Right lobe of liver (tissue), 6 donors: ENCODE results near the gene ANKRD13B. TPM values are rescaled to one million over a fixed set of nuclear protein-coding genes. Genes with fewer than 3 reads are reported as not detected.

Experiments used
- ATAC-seq, 4 donors: fragments of 200-7000 bp; cut with Tn5 transposase; one replicate each; pipeline ENCODE4 v1.9.1; 2020; ENCODE audit warnings: mild to moderate bottlenecking in 4 of 4, moderate library complexity in 4 of 4
- DNase-seq, 3 donors: peaks; one replicate each; pipeline ENCODE4 v3.0.0-alpha.2; 2020
- H3K27ac ChIP-seq, 3 donors: fragments of 200-600 bp; one replicate each; pipeline ENCODE4 v1.8.0; 2022
- H3K27me3 ChIP-seq, 2 donors: fragments of 200-600 bp; one replicate each; pipeline ENCODE4 v1.8.0; 2022
- H3K36me3 ChIP-seq, 4 donors: fragments of 200-600 bp; sonication (generic) in 1 of 4; one replicate each; pipeline versions ENCODE4 v1.5.1 to v1.8.0; 2017 to 2022; ENCODE audit warnings: control low read depth in 1 of 4
- H3K4me1 ChIP-seq, 4 donors: fragments of 200-600 bp; sonication (generic) in 1 of 4; one replicate each; pipeline versions ENCODE4 v1.5.1 to v1.8.0; 2017 to 2022; ENCODE audit warnings: control low read depth in 1 of 4
- H3K4me3 ChIP-seq, 3 donors: fragments of 200-600 bp; one replicate each; pipeline ENCODE4 v1.8.0; 2022
- H3K9me3 ChIP-seq, 4 donors: fragments of 200-600 bp; sonication (generic) in 1 of 4; one replicate each; pipeline versions ENCODE4 v1.5.1 to v1.8.0; 2017 to 2022; ENCODE audit warnings: control low read depth in 1 of 4
- POLR2A ChIP-seq: fragments of 450-650 bp; IDR thresholded peaks from one replicate; pipeline ENCODE4 v1.6.1; 2017; ENCODE audit warnings: antibody characterized with exemption, mild to moderate bottlenecking
- WGBS: methylation state at CpG from one replicate; pipeline ENCODE4 v1.1.6; 2018; ENCODE audit warnings: low coverage, low lambda C conversion rate; ENCODE audit not compliant: insufficient coverage; ENCODE audit errors: missing lambda C conversion rate; 5-methylcytosine and 5-hydroxymethylcytosine counted together
- intact Hi-C, 2 donors: fragments of 100-400 bp; cut with DNase I; formaldehyde crosslinking; loops; one replicate each; pipeline versions ENCODE4 v1.11.2 to v1.14.1; 2022
- long read RNA-seq: library from polyadenylated mRNA; unstranded; transcript quantifications from one replicate; pipeline ENCODE4 v2.0.0, GENCODE V29; 2019
- total RNA-seq, 6 experiments: library from RNA; depleted of rRNA in 2 of 6; stranded (reverse); fragments of >200 nt in 2 of 6; fragmentation: NEBNext Ultra II Directional in 3 of 6; extraction: Animal tissue kit (Norgen Biotek cat#: 25700) in 3 of 6; gene quantifications; one replicate each; pipeline versions ENCODE4 v1.1.0 to v1.2.4, GENCODE V29; 2016 to 2023
- TF ChIP-seq, protein P1 (sequence below), 4 donors: fragments of 200-600 bp in 3 of 4; fragments of 450-650 bp in 1 of 4; IDR thresholded peaks; one replicate each; pipeline versions ENCODE4 v1.5.1 to v1.8.0; 2016 to 2022; ENCODE audit warnings: antibody characterized with exemption in 4 of 4, mild to moderate bottlenecking in 2 of 4
- donor health status: DM: no; HTN: yes; CAD: no.
- donor health status: DM: no; HTN: no; CAD: no.
- donor health status: DM: no; HTN: no; CAD: no.
- donor health status: DM: no; HTN: yes; CAD: no.
- donor health status: DM: no; HTN: yes; CAD: no.

ANKRD13B gene
- total RNA-seq: 1 to 10 TPM in 1 of 6 experiments, under 1 TPM in 5; 0.37 to 1.6 (median 0.88) TPM
- long read RNA-seq: 0 reads

DNA sequence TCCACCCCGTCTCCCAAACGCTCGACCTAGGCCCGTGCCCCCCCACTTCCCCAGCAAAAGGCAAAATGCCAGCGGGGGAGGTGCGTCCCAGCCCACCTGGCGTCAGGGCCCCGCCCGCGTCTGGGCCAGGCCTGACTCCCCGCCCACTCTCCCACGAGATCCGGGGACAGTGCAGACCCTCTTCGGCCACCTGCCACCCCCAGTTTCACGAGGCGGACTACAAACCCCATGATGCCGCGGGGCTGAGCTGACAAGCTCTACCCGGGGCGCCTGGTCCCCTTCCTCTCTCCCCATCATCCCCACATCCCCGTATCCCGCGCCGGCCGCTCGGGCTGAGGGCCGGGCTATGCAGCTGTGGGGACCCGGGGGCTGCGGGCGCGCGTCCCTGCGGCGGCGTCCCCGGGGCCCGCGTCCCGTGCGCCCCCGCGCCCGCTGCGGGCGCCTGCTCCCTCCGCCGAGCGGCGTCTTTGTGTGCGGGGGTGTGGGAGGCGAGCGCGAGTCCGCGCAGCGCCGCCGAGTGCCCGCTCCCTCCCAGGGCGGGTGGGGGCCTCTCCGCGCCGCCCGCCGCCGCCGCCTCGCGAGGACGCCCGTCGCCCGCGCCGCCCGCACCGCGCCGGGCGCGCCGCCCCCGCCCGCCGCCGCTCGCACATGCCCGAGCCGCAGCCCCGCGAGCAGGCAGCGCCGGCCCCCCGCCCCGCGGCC, at the start of gene ANKRD13B:
Gene ANKRD13B, plus strand, starts transcription at position 283 of the 702 bp plus-strand sequence. CDS start 490 bp downstream, outside the sequence.
- TF ChIP-seq POLR2A: no peak
- TF ChIP-seq, protein P1, sequence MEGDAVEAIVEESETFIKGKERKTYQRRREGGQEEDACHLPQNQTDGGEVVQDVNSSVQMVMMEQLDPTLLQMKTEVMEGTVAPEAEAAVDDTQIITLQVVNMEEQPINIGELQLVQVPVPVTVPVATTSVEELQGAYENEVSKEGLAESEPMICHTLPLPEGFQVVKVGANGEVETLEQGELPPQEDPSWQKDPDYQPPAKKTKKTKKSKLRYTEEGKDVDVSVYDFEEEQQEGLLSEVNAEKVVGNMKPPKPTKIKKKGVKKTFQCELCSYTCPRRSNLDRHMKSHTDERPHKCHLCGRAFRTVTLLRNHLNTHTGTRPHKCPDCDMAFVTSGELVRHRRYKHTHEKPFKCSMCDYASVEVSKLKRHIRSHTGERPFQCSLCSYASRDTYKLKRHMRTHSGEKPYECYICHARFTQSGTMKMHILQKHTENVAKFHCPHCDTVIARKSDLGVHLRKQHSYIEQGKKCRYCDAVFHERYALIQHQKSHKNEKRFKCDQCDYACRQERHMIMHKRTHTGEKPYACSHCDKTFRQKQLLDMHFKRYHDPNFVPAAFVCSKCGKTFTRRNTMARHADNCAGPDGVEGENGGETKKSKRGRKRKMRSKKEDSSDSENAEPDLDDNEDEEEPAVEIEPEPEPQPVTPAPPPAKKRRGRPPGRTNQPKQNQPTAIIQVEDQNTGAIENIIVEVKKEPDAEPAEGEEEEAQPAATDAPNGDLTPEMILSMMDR (IDR thresholded peaks at IDR 0.05): no peak
- Histone ChIP-seq H3K36me3 (no peaks in the 10 kb centered on the region), H3K4me3 (peak within 1 kb of the TSS; percentile 42 to 58 (median 48)), H3K4me1 (peaks cover 0 to 33% (median 16%) of the 10 kb centered on the region in 4 donors), H3K27me3 (no peaks in the 10 kb centered on the region), H3K27ac (no peak within 1 kb of the TSS), H3K9me3 (no peaks in the 10 kb centered on the region)
- WGBS: 3% methylated on average over 6 of the region's 96 CpGs
- ATAC-seq: no peak
- DNase-seq: peak in 1 of 3 donors; percentile 57
- intact Hi-C loops: no loop called here

DNA sequence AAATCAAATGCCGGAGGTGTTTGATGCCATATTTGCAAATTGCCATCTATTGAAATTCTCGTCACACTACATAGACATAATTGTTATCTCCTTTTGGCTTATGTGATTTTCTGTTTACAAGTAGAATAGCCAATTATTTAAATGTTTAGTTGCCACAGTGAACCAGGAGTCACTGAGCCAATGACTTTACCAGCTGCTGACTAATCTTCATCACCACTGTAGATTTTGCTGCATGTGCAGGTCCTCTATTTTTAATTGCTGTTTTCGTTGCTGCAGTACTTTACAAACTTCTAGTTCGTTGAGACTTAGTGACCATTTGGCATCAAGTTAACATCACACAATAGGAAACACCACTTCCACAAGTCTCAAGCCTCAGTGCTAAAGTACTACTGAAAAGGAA, 48.9 kb upstream of the ANKRD13B start:
- H3K9me3 ChIP-seq: no peaks in the 10 kb centered on the region
- H3K27me3 ChIP-seq: no peaks in the 10 kb centered on the region
- intact Hi-C loops: no loop called here
- peaks cover 0 to 7% (median under 1%) of the 10 kb centered on the region in 4 donors for H3K36me3 ChIP-seq
- no peak overlapping the region for H3K4me3 ChIP-seq
- ATAC-seq (no peak), DNase-seq (no peak)
- no peak overlapping the region for H3K27ac ChIP-seq
- H3K4me1 ChIP-seq: peaks cover 0 to 13% (median 3%) of the 10 kb centered on the region in 4 donors
- WGBS: 90% methylated on average over 4 of the region's 4 CpGs
- TF ChIP-seq POLR2A: no peak
- TF ChIP-seq, protein P1 (IDR thresholded peaks at IDR 0.05): no peak

DNA sequence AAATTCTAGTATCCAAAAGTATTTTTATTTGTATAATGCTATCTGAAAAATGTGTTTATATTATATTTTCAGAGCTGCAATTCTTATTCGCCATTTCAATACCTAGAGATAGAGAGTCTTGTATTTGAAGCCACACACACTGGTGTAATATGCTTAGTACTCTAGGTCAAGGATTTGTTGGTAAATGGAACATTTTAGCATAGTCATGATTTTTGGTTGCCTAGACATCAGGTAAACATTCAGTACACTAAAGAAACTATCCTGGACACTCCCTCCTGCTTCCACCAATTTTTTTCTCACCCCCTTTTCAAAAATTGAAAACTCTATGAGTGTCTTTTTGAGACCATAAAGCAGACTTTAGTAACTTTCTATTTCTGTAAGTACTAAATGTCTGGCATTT, 46.8 kb upstream of the ANKRD13B start:
- ATAC-seq: peak in 3 of 4 donors; percentile 15 to 71 (median 65)
- intact Hi-C loops: no loop called here

DNA sequence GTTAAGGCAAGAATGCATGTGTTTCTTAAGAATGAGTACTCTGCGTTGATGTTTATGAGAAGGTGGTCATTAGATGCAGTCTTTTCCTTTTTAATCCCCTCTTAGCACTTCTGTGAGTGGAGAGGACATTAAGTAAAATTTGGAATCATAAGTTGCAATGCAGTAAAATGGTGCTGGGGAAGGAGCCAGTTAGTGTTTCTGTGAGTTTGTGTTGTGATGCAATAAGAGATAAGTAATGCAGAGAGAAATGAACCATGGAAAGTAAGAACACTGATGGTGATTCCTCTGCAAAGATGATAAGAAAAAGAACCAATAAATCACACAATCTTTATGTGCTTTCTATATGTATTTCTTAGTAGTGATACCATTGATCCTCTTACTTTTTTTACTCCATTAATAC, 46.1 kb upstream of the ANKRD13B start:
- Histone ChIP-seq H3K27ac (no peak overlapping the region), H3K4me1 (peaks cover 0 to 13% (median 3%) of the 10 kb centered on the region in 4 donors), H3K36me3 (peaks cover 0 to 7% (median 0%) of the 10 kb centered on the region in 4 donors), H3K4me3 (no peak overlapping the region), H3K27me3 (no peaks in the 10 kb centered on the region), H3K9me3 (no peaks in the 10 kb centered on the region)
- ATAC-seq: peak in 2 of 4 donors; percentile 41 to 50
- intact Hi-C loops: no loop called here
- TF ChIP-seq POLR2A: no peak
- no peak for DNase-seq
- 94% methylated on average over 1 of the region's 1 CpG for WGBS

More for the DNA sequence above, 46.8 kb upstream of the ANKRD13B start:
- Histone ChIP-seq H3K4me3 (no peak overlapping the region), H3K27ac (no peak overlapping the region), H3K4me1 (peaks cover 0 to 13% (median 3%) of the 10 kb centered on the region in 4 donors), H3K27me3 (no peaks in the 10 kb centered on the region), H3K9me3 (no peaks in the 10 kb centered on the region), H3K36me3 (peaks cover 0 to 7% (median under 1%) of the 10 kb centered on the region in 4 donors)
- TF ChIP-seq POLR2A: no peak
- TF ChIP-seq, protein P1 (IDR thresholded peaks at IDR 0.05): no peak
- WGBS: 90% methylated on average over 1 of the region's 1 CpG
- DNase-seq: no peak
